Mucosa of rectum (tissue), 2 donors: ENCODE measurements around the gene MYO5C.
"Not testable (repeated sequence)": the region's sequence is repeated elsewhere in the genome, so short reads cannot be mapped to it uniquely, and the experiment has no call there.

Experiments used
- H3K27ac ChIP-seq, 2 donors: one replicate each; pipeline ENCODE4 v1.7.0; 2013; ENCODE audit warnings: inconsistent platforms in 2 of 2, low read depth in 2 of 2, low read length in 2 of 2
- H3K27me3 ChIP-seq, 2 donors: one replicate each; pipeline ENCODE4 v1.7.0; 2013; ENCODE audit warnings: low read length in 2 of 2; ENCODE audit not compliant: control insufficient read depth in 2 of 2, insufficient read depth in 2 of 2
- H3K36me3 ChIP-seq, 2 donors: one replicate each; pipeline ENCODE4 v1.7.0; 2013; ENCODE audit warnings: low read length in 2 of 2; ENCODE audit not compliant: control insufficient read depth in 2 of 2, insufficient read depth in 2 of 2
- H3K4me1 ChIP-seq, 2 donors: one replicate each; pipeline ENCODE4 v1.7.0; 2013; ENCODE audit warnings: low read length in 2 of 2, mild to moderate bottlenecking in 1 of 2; ENCODE audit not compliant: control insufficient read depth in 2 of 2, insufficient read depth in 2 of 2
- H3K4me3 ChIP-seq, 2 donors: one replicate each; pipeline ENCODE4 v1.7.0; 2013; ENCODE audit warnings: low read length in 2 of 2
- H3K9ac ChIP-seq, 2 donors: one replicate each; pipeline ENCODE4 v1.7.0; 2013; ENCODE audit warnings: low read length in 2 of 2, low read depth in 1 of 2, mild to moderate bottlenecking in 1 of 2
- H3K9me3 ChIP-seq, 2 donors: one replicate each; pipeline ENCODE4 v1.7.0; 2013; ENCODE audit warnings: low read length in 2 of 2; ENCODE audit not compliant: control insufficient read depth in 2 of 2
- donor health status: healthy.
- donor health status: Normal muscosa, but diverticular disease.

The MYO5C gene

GRCh38 chr15:52288986-52289385 is 6.6 kb downstream of the MYO5C start:
- H3K27ac ChIP-seq: peak overlapping the region; percentile 92
- peak overlapping the region; percentile 43 to 56 for H3K9ac ChIP-seq
- no peaks in the 10 kb centered on the region for H3K36me3 ChIP-seq

GRCh38 chr15:52288051-52288942 is 7.3 kb downstream of the MYO5C start:
- Histone ChIP-seq H3K9me3 (no peaks in the 10 kb centered on the region), H3K4me3 (peak overlapping the region; percentile 31 to 48), H3K27ac (peak overlapping the region; percentile 92), H3K4me1 (peaks cover 29 to 42% of the 10 kb centered on the region in 2 donors), H3K9ac (peak overlapping the region; percentile 55 to 56), H3K36me3 (no peaks in the 10 kb centered on the region), H3K27me3 (no peaks in the 10 kb centered on the region)

More at GRCh38 chr15:52288986-52289385, 6.6 kb downstream of the MYO5C start:
- no peaks in the 10 kb centered on the region for H3K27me3 ChIP-seq
- H3K4me1 ChIP-seq: peaks cover 34 to 46% of the 10 kb centered on the region in 2 donors
- no peaks in the 10 kb centered on the region for H3K9me3 ChIP-seq
- H3K4me3 ChIP-seq: peak overlapping the region; percentile 12 to 48

DNA sequence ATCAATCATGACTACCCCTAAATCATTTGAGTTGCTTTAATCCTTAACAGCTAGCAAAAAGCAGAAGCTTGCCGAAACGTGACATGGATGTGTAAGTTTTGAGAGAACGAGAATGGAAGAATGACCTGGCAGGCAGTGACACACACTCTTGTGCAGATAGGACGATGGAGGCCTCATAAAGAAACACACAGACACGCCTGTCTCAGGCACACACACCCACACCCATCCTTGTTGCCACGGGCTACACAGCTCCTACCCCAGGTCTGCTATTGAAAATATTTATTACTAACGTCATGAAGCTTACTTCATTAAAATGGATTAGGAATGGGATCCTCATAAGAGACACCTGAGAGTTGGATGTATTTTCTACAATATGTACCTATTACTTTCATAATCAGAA is 8.5 kb downstream of the MYO5C start:
- Histone ChIP-seq H3K27ac (peak overlapping the region; percentile 92), H3K4me3 (peak overlapping the region in 1 of 2 donors; percentile 44), H3K9me3 (no peaks in the 10 kb centered on the region), H3K36me3 (peaks cover 3 to 7% of the 10 kb centered on the region in 2 donors), H3K4me1 (peaks cover 24 to 38% of the 10 kb centered on the region in 2 donors), H3K27me3 (no peaks in the 10 kb centered on the region), H3K9ac (peak overlapping the region; percentile 40 to 52)

DNA sequence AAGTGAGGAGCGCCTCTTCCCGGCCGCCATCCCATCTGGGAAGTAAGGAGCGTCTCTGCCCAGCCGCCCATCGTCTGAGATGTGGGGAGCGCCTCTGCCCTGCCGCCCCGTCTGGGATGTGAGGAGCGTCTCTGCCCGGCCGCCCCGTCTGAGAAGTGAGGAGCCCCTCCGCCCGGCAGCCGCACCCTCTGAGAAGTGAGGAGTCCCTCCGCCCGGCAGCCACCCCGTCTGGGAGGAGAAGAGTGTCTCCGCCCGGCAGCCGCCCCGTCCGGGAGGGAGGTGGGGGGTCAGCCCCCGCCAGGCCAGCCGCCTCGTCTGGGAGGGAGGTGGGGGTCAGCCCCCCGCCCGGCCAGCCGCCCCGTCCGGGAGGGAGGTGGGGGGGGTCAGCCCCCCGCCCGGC is 9.7 kb downstream of the MYO5C start:
- H3K9me3 ChIP-seq, H3K4me3 ChIP-seq, H3K27me3 ChIP-seq, H3K9ac ChIP-seq, H3K27ac ChIP-seq: not testable (repeated sequence)
- Histone ChIP-seq H3K36me3 (peaks cover 6 to 14% of the 10 kb centered on the region in 2 donors), H3K4me1 (peaks cover 24 to 33% of the 10 kb centered on the region in 2 donors)

DNA sequence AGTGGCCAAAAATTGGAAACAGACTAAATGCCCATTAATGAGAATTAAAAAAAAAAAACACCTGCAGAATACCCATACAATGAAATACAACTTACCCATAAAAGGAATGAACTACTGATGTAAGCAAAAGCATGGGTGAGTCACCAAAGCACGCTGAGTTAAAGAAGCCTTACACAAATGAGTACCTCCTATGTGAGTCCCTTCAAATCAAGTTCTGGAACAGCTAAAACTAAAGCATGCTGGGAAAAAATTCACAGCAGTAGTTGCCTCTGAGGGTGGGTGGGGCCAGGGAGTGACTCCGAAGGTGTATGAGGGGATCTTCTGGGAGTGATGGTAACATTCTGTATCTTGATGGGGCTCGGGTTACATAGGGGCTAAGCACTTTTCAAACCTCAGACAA is 11.4 kb downstream of the MYO5C start:
- H3K27me3 ChIP-seq: no peaks in the 10 kb centered on the region
- H3K9me3 ChIP-seq: no peaks in the 10 kb centered on the region
- peaks cover 12 to 18% of the 10 kb centered on the region in 2 donors for H3K36me3 ChIP-seq
- H3K4me3 ChIP-seq: no peak overlapping the region
- peaks cover 16 to 21% of the 10 kb centered on the region in 2 donors for H3K4me1 ChIP-seq
- H3K27ac ChIP-seq: no peak overlapping the region
- no peak overlapping the region for H3K9ac ChIP-seq

- Histone ChIP-seq H3K27ac (no peak overlapping the region), H3K27me3 (no peaks in the 10 kb centered on the region), H3K9me3 (no peaks in the 10 kb centered on the region), H3K4me1 (peaks cover 9 to 14% of the 10 kb centered on the region in 2 donors), H3K4me3 (no peak overlapping the region), H3K9ac (no peak overlapping the region), H3K36me3 (peaks cover 18 to 27% of the 10 kb centered on the region in 2 donors)
Measured at GRCh38 chr15:52283281-52283680, 12.3 kb downstream of the MYO5C start.

- Histone ChIP-seq H3K9ac (no peak overlapping the region), H3K9me3 (no peaks in the 10 kb centered on the region), H3K4me1 (peaks cover 3 to 6% of the 10 kb centered on the region in 2 donors), H3K27me3 (no peaks in the 10 kb centered on the region), H3K36me3 (peaks cover 27 to 35% of the 10 kb centered on the region in 2 donors), H3K27ac (no peak overlapping the region), H3K4me3 (no peak overlapping the region)
Measured at GRCh38 chr15:52282418-52282817, 13.2 kb downstream of the MYO5C start.

- H3K9me3 ChIP-seq: no peaks in the 10 kb centered on the region
- no peaks in the 10 kb centered on the region for H3K4me1 ChIP-seq
- H3K27me3 ChIP-seq: no peaks in the 10 kb centered on the region
- H3K36me3 ChIP-seq: peaks cover 36 to 42% of the 10 kb centered on the region in 2 donors
- H3K9ac ChIP-seq: no peak overlapping the region
- no peak overlapping the region for H3K27ac ChIP-seq
- no peak overlapping the region for H3K4me3 ChIP-seq
Measured at GRCh38 chr15:52281085-52282035, 14.2 kb downstream of the MYO5C start.

- H3K27ac ChIP-seq: no peak overlapping the region
- H3K9ac ChIP-seq: no peak overlapping the region
- H3K4me3 ChIP-seq: no peak overlapping the region
- peaks cover 44 to 48% of the 10 kb centered on the region in 2 donors for H3K36me3 ChIP-seq
- H3K9me3 ChIP-seq: no peaks in the 10 kb centered on the region
- no peaks in the 10 kb centered on the region for H3K27me3 ChIP-seq
- H3K4me1 ChIP-seq: no peaks in the 10 kb centered on the region
Measured at GRCh38 chr15:52280326-52281084, 15.1 kb downstream of the MYO5C start.
